ENCODE results near the gene TSPEAR.

Gene TSPEAR

GRCh38 chr21:44527983-44528633 lies 183.3 kb downstream of the TSPEAR start:
- DNase-seq (ENCODE audit: low spot score) = no peak

DNA sequence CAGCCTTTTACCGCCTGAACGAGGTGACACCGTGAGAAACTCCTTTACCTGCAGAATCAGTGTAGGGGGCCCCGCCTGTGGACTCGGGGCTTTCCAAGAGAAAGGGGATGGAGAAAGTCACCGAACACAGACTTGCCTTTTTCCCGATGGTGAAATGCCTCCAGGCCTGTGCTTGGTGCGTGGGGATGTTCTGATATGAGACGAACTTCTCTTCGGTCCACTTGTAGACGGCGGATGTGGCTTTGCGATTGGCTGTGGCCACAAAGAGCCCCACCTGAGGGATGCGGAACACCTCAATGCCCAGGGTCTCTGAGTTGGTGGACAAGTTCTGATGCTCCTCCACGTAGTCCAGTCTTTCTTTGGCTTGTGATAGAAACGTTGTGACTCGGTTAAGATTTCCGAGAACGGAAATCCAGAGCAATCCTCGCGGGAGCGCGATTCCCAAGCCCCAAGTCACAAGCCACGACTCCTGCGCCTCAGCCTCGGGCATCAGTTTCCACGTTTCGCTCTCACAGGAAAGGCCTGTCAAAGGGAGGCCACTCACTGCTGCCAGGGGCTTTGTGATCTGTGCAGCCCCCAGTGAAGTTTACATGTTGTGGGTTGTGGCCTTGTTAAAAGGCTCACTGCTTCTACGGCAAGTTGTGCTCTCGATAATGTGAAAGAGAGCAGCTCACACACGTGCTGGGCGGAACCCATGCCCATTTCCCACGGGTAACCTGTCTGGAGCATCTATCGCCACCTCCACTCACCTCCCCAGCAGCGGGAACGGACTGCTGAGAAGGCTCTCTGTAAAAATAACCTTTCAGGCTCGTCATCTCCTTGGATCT lies 184.0 kb downstream of the TSPEAR start:
- DNase-seq (ENCODE audit: low spot score) = no peak

DNA sequence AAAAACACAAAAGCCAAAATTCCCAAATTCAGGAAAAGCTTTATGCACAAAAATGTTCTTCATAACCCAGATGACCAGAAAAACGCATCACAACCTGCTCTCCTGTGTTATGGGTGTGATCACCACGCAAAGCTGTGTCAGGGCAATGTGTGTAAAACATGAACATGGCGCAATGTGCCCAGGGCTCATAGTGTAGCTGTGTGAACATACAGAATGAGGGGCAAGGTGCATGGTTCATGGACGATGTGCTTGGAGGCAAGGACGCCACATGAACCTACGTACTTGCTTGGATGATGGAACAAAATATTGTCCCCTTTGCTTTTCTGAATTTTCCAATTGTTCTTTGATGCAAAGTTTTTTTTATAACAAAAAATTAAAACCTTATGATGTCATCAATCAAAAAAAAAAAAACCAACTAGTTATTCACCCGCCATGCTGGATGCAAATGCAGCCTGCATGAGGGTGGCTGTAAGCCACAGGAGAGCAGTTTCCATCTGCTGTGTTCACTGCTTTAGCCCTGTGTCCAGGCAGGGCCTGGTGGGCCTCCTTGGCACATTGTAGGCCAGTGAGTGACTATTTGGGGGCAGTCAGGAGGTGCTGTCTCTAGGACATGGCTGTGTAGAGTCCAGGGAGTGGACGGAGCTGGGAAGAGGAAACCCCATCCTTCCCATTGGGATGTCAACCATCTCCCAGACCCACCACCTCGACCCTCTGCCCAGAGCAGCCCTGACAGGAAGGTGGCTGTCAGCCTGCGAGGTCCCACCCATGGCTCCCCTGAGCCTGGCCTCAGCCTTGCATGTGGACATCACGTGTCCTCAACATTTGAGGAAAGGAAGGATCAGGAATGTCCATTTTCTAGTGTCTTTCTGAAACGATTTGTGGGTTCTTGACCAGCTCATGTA lies 185.0 kb downstream of the TSPEAR start:
- DNase-seq (ENCODE audit: low spot score) = no peak

GRCh38 chr21:44525391-44526095 lies 185.8 kb downstream of the TSPEAR start:
- DNase-seq (ENCODE audit: low spot score) = no peak

- DNase-seq (ENCODE audit: low spot score) = no peak
These were observed 186.7 kb downstream of the TSPEAR start for GRCh38 chr21:44524414-44525371.

- DNase-seq (ENCODE audit: low spot score) = no peak
These were observed 187.6 kb downstream of the TSPEAR start for GRCh38 chr21:44523567-44524413.

GRCh38 chr21:44522753-44523204 lies 188.6 kb downstream of the TSPEAR start:
- no peak for DNase-seq (ENCODE audit: low spot score)

DNA sequence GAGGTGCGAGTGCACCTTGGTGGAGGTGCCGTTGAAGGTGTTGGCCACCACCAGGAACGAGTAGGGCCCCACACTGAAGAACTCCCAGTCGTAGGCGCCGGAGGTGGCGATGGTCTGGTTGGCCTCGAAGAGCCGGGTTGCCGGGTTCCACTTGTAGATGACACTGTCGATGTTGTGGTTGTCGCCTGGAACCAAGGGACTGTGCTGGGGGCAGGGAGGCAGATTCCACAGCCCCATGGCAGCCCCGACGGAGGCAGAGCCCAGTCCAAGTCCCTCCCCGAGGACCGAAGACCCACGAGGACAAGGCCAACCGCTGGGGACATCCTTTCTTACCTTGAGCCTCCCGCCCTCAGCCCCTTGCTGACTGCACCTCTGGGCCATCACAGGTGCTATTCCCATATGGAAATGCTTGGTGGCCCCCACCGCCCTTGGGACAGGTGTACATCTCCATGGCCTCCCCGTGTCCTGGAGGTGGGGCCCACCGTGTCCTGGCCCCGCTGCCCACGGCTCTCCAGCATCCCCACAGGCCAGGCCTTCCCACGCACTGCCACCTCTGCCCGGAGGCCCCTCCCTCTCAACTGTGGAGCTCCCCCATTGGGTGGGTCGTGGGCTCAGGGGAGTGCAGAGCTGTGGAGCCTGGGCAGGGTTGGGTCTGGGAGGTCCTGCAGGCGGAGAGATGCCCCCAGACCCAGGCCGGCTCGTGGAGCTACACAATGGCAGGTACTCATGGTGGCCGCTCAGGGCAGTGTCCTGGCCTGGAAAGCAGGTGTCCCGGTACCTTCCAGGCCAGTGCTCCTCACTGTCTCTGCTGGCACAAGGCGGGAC lies 189.2 kb downstream of the TSPEAR start:
- DNase-seq (ENCODE audit: low spot score) = no peak

DNA sequence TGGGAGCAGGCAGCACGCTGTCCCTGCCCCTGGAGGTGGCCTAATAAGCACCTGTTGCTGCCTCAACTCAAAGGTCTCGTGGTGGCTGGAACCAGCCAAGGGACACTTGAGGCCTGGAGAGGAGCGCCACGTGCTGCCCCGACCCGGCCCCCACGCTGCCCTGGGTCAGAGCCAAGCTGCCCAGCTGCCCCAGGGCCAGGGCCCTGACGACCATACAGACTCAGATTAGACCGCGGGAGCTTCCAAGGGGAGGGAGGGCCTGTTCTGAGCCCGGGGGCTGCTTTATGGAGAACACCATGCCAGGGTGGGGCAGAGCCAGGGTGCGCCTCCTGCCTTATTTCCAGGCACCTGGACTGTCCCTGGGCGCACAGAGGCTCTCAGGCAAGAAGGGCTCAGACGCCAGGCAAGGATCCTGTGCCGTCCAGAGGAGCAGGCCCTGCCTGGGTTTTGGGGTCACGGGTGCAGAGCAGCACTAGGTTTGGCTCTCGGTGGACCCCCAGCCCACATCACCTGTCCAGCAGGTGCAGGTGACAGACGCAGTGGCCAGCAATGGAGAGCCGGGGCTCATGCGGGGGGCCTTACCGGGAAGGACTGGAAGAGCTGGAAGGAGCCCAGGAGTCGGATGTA lies 190.0 kb downstream of the TSPEAR start:
- no peak for DNase-seq (ENCODE audit: low spot score)

DNA sequence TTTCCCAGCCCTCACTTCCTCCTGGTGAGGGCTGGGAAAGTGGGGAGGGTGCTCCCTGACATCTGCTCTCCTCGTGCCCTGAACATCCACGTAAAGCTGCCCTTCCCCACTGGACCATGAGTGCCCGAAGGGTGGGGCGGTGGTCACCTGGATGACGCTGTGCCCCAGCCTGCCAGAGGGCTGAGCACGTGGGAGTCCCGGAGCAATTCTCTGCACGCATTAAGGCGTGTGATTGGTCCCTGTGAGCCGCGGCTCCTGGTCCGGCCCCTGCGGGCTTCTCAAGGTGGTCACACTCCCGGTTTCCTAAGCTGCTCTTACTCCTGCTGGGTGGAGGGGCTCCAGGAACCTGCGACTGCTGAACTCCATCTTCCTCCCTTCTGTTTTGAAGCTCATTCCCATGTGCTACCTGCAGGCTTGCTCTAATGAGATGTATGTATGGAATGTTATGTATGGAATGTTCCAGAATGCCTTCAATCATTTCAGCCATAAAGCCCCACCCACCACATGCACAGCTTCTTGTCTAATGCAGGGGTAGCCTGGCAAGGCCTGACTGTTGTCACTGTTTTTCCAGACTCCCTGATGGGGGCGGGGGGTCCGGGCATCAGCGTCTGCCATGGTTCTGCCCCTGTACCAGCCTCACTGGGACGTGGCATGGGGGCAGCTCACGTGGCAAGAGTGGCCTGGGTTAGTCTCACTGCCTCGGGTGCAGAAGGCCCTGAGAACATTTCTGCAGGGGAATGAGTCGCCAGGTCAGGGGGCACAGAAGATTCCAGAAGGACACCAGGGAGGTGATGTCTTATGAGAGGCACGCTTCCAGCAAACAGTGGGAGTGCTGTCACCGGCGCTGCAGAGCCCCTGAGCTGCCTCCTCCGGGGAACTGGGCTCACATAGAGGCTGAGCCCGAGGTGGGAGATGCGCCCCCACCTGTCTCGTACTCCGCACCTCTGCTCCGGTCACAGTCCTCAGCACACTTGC lies 190.8 kb downstream of the TSPEAR start:
- no peak for DNase-seq (ENCODE audit: low spot score)

- no peak for DNase-seq (ENCODE audit: low spot score)
These were observed 191.7 kb downstream of the TSPEAR start for GRCh38 chr21:44519346-44520325.

- no peak for DNase-seq (ENCODE audit: low spot score)
These were observed 192.7 kb downstream of the TSPEAR start for GRCh38 chr21:44518686-44519085.

GRCh38 chr21:44517175-44517899 lies 194.0 kb downstream of the TSPEAR start:
- DNase-seq (ENCODE audit: low spot score) = peak; percentile 74

DNA sequence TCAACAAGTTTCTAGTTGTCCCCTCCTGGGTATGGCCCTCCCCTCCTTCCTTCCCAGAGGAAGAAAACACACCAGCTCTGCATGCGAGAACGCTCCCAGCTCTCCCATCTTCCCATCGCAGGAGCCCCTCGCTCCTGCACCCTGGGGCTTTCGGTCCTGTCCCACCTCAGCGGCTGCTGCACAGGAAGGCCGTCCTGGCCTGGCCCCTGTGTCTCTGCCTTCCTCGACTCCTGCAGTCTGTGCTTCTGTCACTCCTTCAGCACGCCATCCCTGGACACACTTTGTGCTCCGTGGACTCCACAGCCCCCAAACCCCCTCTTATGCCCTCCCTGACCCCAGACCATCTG lies 194.6 kb downstream of the TSPEAR start:
- no peak for DNase-seq (ENCODE audit: low spot score)

DNA sequence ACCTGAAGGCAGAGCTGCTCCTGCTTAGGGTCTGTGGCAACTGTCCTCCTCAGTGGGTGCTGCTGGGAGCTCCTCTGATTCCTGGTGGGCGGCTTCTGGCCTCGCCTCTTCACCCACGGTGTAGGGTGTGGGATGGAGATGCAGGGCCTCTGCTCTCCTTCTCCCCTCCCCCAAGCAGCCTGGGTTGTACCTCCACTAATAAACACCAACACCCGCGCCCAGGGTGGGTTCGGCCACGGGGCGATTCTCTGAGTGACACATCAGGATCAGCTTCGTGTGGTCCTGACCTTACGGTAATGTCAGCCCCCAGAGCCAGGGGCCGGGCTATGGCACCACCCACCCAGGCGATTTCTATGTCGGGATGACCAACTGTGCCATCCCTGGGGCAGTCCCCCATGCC lies 195.0 kb downstream of the TSPEAR start:
- DNase-seq (ENCODE audit: low spot score) = no peak
